ENCODE data around the gene LRMDA. TPM values are rescaled to one million over a fixed set of nuclear protein-coding genes. Genes with fewer than 3 reads are reported as not detected.

The LRMDA gene
- total RNA-seq, 6 donors from 2014 or later = 12.8 to 185 (median 18.1) TPM

- TF ChIP-seq CTCF (IDR thresholded peaks at IDR 0.05) = no peak
- TF ChIP-seq POLR2AphosphoS5 (IDR thresholded peaks at IDR 0.05) = no peak
- TF ChIP-seq POLR2A (IDR thresholded peaks at IDR 0.05) = no peak
- TF ChIP-seq EP300 (IDR thresholded peaks at IDR 0.05) = no peak
- Histone ChIP-seq H3K4me3 (no peak overlapping the region), H3K9me3 (no peaks in the 10 kb centered on the region), H3K36me3 (no peaks in the 10 kb centered on the region), H3K4me1 (peaks cover 0 to 12% (median 6%) of the 10 kb centered on the region in 4 donors), H3K27me3 (no peaks in the 10 kb centered on the region), H3K27ac (no peak overlapping the region)
- WGBS, 2 donors = 17 to 18% methylated on average over 1 of the region's 1 CpG
- no peak for ATAC-seq (ENCODE audit: low FRiP score in 2 of 2)
- DNase-seq = no peak
Measured at GRCh38 chr10:75959912-75960311, 528.5 kb downstream of the LRMDA start.

DNA sequence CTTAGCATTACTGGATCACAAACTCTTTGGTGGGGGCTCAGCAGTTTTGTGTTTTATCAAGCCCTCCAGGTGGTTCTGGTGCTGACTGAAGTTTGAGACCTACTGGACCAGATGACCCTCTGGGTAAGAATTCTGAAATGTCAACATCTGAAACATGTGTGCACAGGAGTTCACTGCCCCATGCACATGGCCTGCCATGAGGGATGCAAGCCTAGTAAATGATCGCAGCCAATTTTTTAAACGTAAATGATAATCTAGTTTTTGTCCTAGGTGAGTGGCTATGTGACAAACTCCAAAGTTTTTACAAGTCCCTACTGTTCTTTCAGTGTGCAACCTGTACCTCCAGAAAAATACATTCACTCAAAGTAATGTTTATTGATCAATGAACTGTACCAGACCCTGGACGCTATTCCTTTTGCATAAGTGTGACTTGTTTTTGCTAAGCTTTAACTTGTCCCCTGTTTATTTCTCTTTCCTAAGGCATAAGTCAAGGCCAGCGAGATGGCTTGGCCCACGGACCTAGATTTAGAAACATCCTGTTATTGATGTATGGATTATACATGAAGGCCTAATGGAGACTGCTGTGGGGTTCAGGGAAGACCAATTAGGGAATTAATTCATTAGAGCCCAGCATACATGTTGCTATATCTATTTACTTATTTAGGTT is 531.1 kb downstream of the LRMDA start:
- TF ChIP-seq EP300 (IDR thresholded peaks at IDR 0.05) (no peak), POLR2AphosphoS5 (IDR thresholded peaks at IDR 0.05) (no peak), POLR2A (IDR thresholded peaks at IDR 0.05) (no peak), CTCF (IDR thresholded peaks at IDR 0.05) (no peak)
- WGBS, 2 donors = 95 to 96% methylated on average over 5 of the region's 5 CpGs
- Histone ChIP-seq H3K4me1 (peaks cover 0 to 6% (median 2%) of the 10 kb centered on the region in 4 donors), H3K4me3 (no peak overlapping the region), H3K36me3 (no peaks in the 10 kb centered on the region), H3K27me3 (no peaks in the 10 kb centered on the region), H3K9me3 (no peaks in the 10 kb centered on the region), H3K27ac (no peak overlapping the region)
- DNase-seq = no peak
- ATAC-seq (ENCODE audit: low FRiP score in 2 of 2) = no peak

DNA sequence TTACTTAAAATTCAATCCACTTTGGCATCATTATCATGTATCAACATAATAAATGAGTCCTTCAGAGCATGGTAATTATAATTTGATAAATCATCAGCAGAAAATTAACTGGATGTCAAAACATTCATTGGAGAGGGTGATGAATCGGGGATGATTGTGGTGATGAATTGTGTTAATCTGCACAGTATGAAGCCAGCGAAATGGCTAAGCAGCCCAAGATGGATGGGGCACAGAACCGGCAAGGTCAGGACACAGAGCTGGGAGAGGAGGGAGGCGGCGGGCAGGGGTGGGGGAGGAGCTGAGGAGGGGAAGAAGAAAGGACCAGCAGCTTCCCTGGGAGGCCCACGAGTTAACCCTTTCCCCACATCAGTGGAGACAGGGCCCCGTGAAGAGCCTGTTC is 536.1 kb downstream of the LRMDA start:
- peak in 1 of 2 donors; percentile 18 for DNase-seq
- no peak for ATAC-seq (ENCODE audit: low FRiP score in 2 of 2)
- Histone ChIP-seq H3K27ac (no peak overlapping the region), H3K36me3 (no peaks in the 10 kb centered on the region), H3K9me3 (no peaks in the 10 kb centered on the region), H3K27me3 (no peaks in the 10 kb centered on the region), H3K4me3 (no peak overlapping the region), H3K4me1 (peaks cover under 1 to 4% (median under 1%) of the 10 kb centered on the region in 4 donors)
- WGBS, 2 donors = 85 to 86% methylated on average over 7 of the region's 7 CpGs
- TF ChIP-seq POLR2AphosphoS5 (IDR thresholded peaks at IDR 0.05) = no peak
- TF ChIP-seq EP300 (IDR thresholded peaks at IDR 0.05) = no peak
- no peak for TF ChIP-seq CTCF (IDR thresholded peaks at IDR 0.05)
- no peak for TF ChIP-seq POLR2A (IDR thresholded peaks at IDR 0.05)

GRCh38 chr10:75969031-75969430 is 537.6 kb downstream of the LRMDA start:
- DNase-seq (no peak), ATAC-seq (ENCODE audit: low FRiP score in 2 of 2) (no peak)
- Histone ChIP-seq H3K36me3 (no peaks in the 10 kb centered on the region), H3K4me3 (no peak overlapping the region), H3K27ac (no peak overlapping the region), H3K9me3 (no peaks in the 10 kb centered on the region), H3K27me3 (no peaks in the 10 kb centered on the region), H3K4me1 (peaks cover 4 to 8% (median 7%) of the 10 kb centered on the region in 4 donors)
- TF ChIP-seq EP300 (IDR thresholded peaks at IDR 0.05) (no peak), POLR2A (IDR thresholded peaks at IDR 0.05) (no peak), CTCF (IDR thresholded peaks at IDR 0.05) (no peak), POLR2AphosphoS5 (IDR thresholded peaks at IDR 0.05) (no peak)
- WGBS, 2 donors = 89 to 90% methylated on average over 2 of the region's 2 CpGs
